H1 (cell line): ENCODE measurements around the gene NHSL2.

Source experiments
- BRCA1 ChIP-seq: IDR thresholded peaks from 2 replicates; pipeline ENCODE4 v1.6.1; 2012; ENCODE audit warnings: low read depth, low read length, improper control_type of control experiment
- CHD1 ChIP-seq: IDR thresholded peaks from 2 replicates; pipeline ENCODE4 v1.6.1; 2012; ENCODE audit warnings: low read depth, low read length, improper control_type of control experiment
- CTCF ChIP-seq, 3 experiments: IDR thresholded peaks; 1 replicate in 2 of 3; 2 replicates in 1 of 3; pipeline versions ENCODE4 v1.5.1 to v1.6.1; 2011; ENCODE audit warnings: low read length in 3 of 3, mild to moderate bottlenecking in 3 of 3, inconsistent platforms in 2 of 3, low read depth in 1 of 3, moderate library complexity in 1 of 3; ENCODE audit not compliant: insufficient read depth in 1 of 3; ENCODE audit errors: control extremely low read depth in 1 of 3
- EP300 ChIP-seq, 2 experiments: IDR thresholded peaks; 1 replicate in 1 of 2; 2 replicates in 1 of 2; pipeline ENCODE4 v1.6.1; 2011 to 2012; ENCODE audit warnings: low read depth in 2 of 2, low read length in 2 of 2, mild to moderate bottlenecking in 2 of 2, borderline replicate concordance in 1 of 2, inconsistent platforms in 1 of 2, moderate library complexity in 1 of 2
- KDM5A ChIP-seq: fragments of 200-600 bp; IDR thresholded peaks from 2 replicates; pipeline ENCODE4 v1.7.1; 2012; ENCODE audit warnings: mild to moderate bottlenecking, low read length, inconsistent platforms, mixed read lengths
- POLR2A ChIP-seq, 2 experiments: IDR thresholded peaks; 1 replicate in 1 of 2; 2 replicates in 1 of 2; pipeline ENCODE4 v1.6.1; 2011; ENCODE audit warnings: low read depth in 2 of 2, low read length in 2 of 2, mild to moderate bottlenecking in 2 of 2; ENCODE audit errors: control extremely low read depth in 1 of 2
- POLR2AphosphoS5 ChIP-seq: IDR thresholded peaks from 2 replicates; pipeline ENCODE4 v1.6.1; 2011; ENCODE audit warnings: low read depth, low read length
- RAD21 ChIP-seq, 2 experiments: IDR thresholded peaks in 1 of 2; conservative IDR thresholded peaks in 1 of 2; 2 replicates each; pipeline ENCODE4 v1.6.1; 2011; ENCODE audit warnings: low read depth in 2 of 2, low read length in 2 of 2, improper control_type of control experiment in 1 of 2, inconsistent platforms in 1 of 2, mild to moderate bottlenecking in 1 of 2, moderate library complexity in 1 of 2
- SUZ12 ChIP-seq: fragments of 200-600 bp; sonication (generic); IDR thresholded peaks from 2 replicates; pipeline ENCODE4 v1.6.1; 2012; ENCODE audit warnings: mild to moderate bottlenecking, inconsistent platforms, low read length, moderate library complexity, mixed read lengths
- TEAD4 ChIP-seq: IDR thresholded peaks from 2 replicates; pipeline ENCODE4 v1.6.1; 2012; ENCODE audit warnings: low read depth, low read length, inconsistent platforms, mixed read lengths
- USF2 ChIP-seq: IDR thresholded peaks from 2 replicates; pipeline ENCODE4 v1.6.1; 2011; ENCODE audit warnings: low read length, improper control_type of control experiment
- YY1 ChIP-seq: IDR thresholded peaks from 2 replicates; pipeline ENCODE4 v1.6.1; 2011; ENCODE audit warnings: low read depth, mild to moderate bottlenecking, low read length
- ZNF274 ChIP-seq: IDR thresholded peaks from 2 replicates; pipeline ENCODE4 v1.7.0; 2012; ENCODE audit warnings: low read length, borderline replicate concordance; ENCODE audit errors: extremely low read depth

- TF ChIP-seq USF2 = no peak
- no peak for TF ChIP-seq POLR2AphosphoS5
- TF ChIP-seq CTCF (IDR thresholded peaks at IDR 0.05; ENCODE audit: control extremely low read depth in 1 of 3, insufficient read depth in 1 of 3, low read depth in 1 of 3, low read length in 3 of 3) = no peak
- TF ChIP-seq KDM5A = no peak
- no peak for TF ChIP-seq BRCA1
- no peak for TF ChIP-seq SUZ12
- no peak for TF ChIP-seq TEAD4
- no peak for TF ChIP-seq EP300 (IDR thresholded peaks at IDR 0.05; ENCODE audit: borderline replicate concordance in 1 of 2, low read depth in 2 of 2, low read length in 2 of 2)
- no peak for TF ChIP-seq RAD21 (IDR thresholded peaks at IDR 0.05 in 1 of 2, conservative IDR thresholded peaks at IDR 0.05 in 1 of 2; ENCODE audit: low read depth in 2 of 2, low read length in 2 of 2)
- TF ChIP-seq ZNF274 = no peak
- TF ChIP-seq YY1 = no peak
- no peak for TF ChIP-seq POLR2A (IDR thresholded peaks at IDR 0.05; ENCODE audit: control extremely low read depth in 1 of 2, low read depth in 2 of 2, low read length in 2 of 2)
- no peak for TF ChIP-seq CHD1
Observed at GRCh38 chrX:72027914-72028307, 117.3 kb downstream of the NHSL2 start.
